PC-9 (cell line): Measurements from ENCODE around the gene CSTF2. TPM values are rescaled to one million over a fixed set of nuclear protein-coding genes. Genes with fewer than 3 reads are reported as not detected.

Experiments
- BruUV-seq: library from RNA; stranded (reverse); fragments of 400-500 nt; replicated peaks from 2 replicates; lab custom pipeline; 2021; lab: Mats Ljungman, UMichigan
- CTCF ChIA-PET: fragments of 300-600 bp; sonication (Branson Sonifier 250); formaldehyde crosslinking; loops from one replicate; lab custom pipeline; 2022; ENCODE audit warnings: antibody characterized with exemption; lab: Charles Lee
- POLR2A ChIA-PET: fragments of 300-600 bp; sonication (Branson Sonifier 250); formaldehyde crosslinking; loops from one replicate; lab custom pipeline; 2022; ENCODE audit warnings: antibody characterized with exemption; ENCODE audit not compliant: unreplicated experiment; lab: Charles Lee
- DNase-seq, 2 experiments: peaks; one replicate each; pipeline versions ENCODE4 v3.0.0 to v3.0.0-alpha.2; 2015 to 2022; ENCODE audit warnings: mixed read lengths in 1 of 2
- H2AFZ ChIP-seq: fragments of 200-600 bp; sonication (generic); 2 replicates; pipeline ENCODE4 v1.8.1; 2017; ENCODE audit warnings: antibody characterized with exemption
- H3F3A ChIP-seq: fragments of 200-600 bp; sonication (generic); 2 replicates; pipeline ENCODE4 v1.8.1; 2017; ENCODE audit warnings: antibody characterized with exemption, mild to moderate bottlenecking, low read depth; ENCODE audit not compliant: insufficient read depth
- H3K27ac ChIP-seq: fragments of 200-600 bp; sonication (generic); 2 replicates; pipeline ENCODE4 v1.6.1; 2016; ENCODE audit warnings: mixed run types
- H3K27me3 ChIP-seq: fragments of 200-600 bp; sonication (generic); 2 replicates; pipeline ENCODE4 v1.6.1; 2016; ENCODE audit warnings: low read depth, mixed run types; ENCODE audit not compliant: insufficient read depth
- H3K36me3 ChIP-seq: fragments of 200-600 bp; sonication (generic); 2 replicates; pipeline ENCODE4 v1.6.1; 2016; ENCODE audit warnings: low read depth, mixed run types
- H3K4me1 ChIP-seq: fragments of 200-600 bp; sonication (generic); replicated peaks from 2 replicates; pipeline ENCODE4 v1.6.1; 2016; ENCODE audit warnings: mixed run types; ENCODE audit not compliant: insufficient read depth
- H3K4me2 ChIP-seq: fragments of 200-600 bp; sonication (generic); 2 replicates; pipeline ENCODE4 v1.6.1; 2017; ENCODE audit warnings: mixed run types
- H3K4me3 ChIP-seq: fragments of 200-600 bp; sonication (generic); 2 replicates; pipeline ENCODE4 v1.6.1; 2016; ENCODE audit warnings: mixed run types
- H3K79me2 ChIP-seq: fragments of 200-600 bp; sonication (generic); 2 replicates; pipeline ENCODE4 v1.6.1; 2017; ENCODE audit warnings: low read depth, mixed run types
- H3K9me2 ChIP-seq: fragments of 200-600 bp; sonication (generic); 2 replicates; pipeline ENCODE4 v1.8.1; 2017; ENCODE audit warnings: mild to moderate bottlenecking; ENCODE audit not compliant: insufficient read depth
- H3K9me3 ChIP-seq: fragments of 200-600 bp; sonication (generic); 2 replicates; pipeline ENCODE4 v1.8.1; 2016; ENCODE audit warnings: low read depth; ENCODE audit not compliant: insufficient read depth
- H4K20me1 ChIP-seq: fragments of 200-600 bp; sonication (generic); 2 replicates; pipeline ENCODE4 v1.8.1; 2017; ENCODE audit not compliant: insufficient read depth
- CTCF ChIP-seq: fragments of 200-600 bp; sonication (generic); conservative IDR thresholded peaks from 2 replicates; pipeline ENCODE4 v1.6.1; 2017; ENCODE audit warnings: mixed run types, antibody characterized with exemption, mild to moderate bottlenecking, moderate library complexity
- EZH2 ChIP-seq: fragments of 200-600 bp; sonication (generic); IDR thresholded peaks from 2 replicates; pipeline ENCODE4 v1.8.0; 2017; ENCODE audit warnings: antibody characterized with exemption, low read depth
- intact Hi-C: fragments of 100-400 bp; cut with micrococcal nuclease; formaldehyde crosslinking; loops from one replicate; pipeline ENCODE4 v1.10.0; 2022; ENCODE audit not compliant: unreplicated experiment
- total RNA-seq: library from RNA; stranded (reverse); gene quantifications from 2 replicates; pipeline ENCODE4 v1.2.3, GENCODE V29; 2021

Gene CSTF2
- total RNA-seq, 1 experiment from 2014 or later: 24.1 TPM

GRCh38 chrX:100829730-100830129, 9.5 kb downstream of the CSTF2 start:
- no peak for DNase-seq
- H3K27ac ChIP-seq: no peak overlapping the region
- H3K9me3 ChIP-seq: no peaks in the 10 kb centered on the region
- H3K27me3 ChIP-seq: no peaks in the 10 kb centered on the region
- H3K4me2 ChIP-seq: no peak overlapping the region
- H4K20me1 ChIP-seq: no peaks in the 10 kb centered on the region
- no peak overlapping the region for H3K4me3 ChIP-seq
- BruUV-seq: no TSS peak
- H3K36me3 ChIP-seq: 0 out of 2 replicates have a peak, but pooled peaks cover 6% of the 10 kb centered on the region
- TF ChIP-seq CTCF: no peak
- TF ChIP-seq EZH2: no peak
- no peaks in the 10 kb centered on the region for H3K79me2 ChIP-seq
- no peaks in the 10 kb centered on the region for H3K4me1 ChIP-seq
- no peak overlapping the region for H2AFZ ChIP-seq
- intact Hi-C loops: no loop called here
- ChIA-PET POLR2A (no interaction called here), CTCF (no interaction called here)
- no peaks in the 10 kb centered on the region for H3K9me2 ChIP-seq
- H3F3A ChIP-seq: no peaks in the 10 kb centered on the region

- CTCF ChIA-PET: no interaction called here
- Histone ChIP-seq H2AFZ (no peak overlapping the region), H3K27ac (no peak overlapping the region), H3K9me2 (no peaks in the 10 kb centered on the region), H3K9me3 (no peaks in the 10 kb centered on the region), H3K36me3 (0 out of 2 replicates have a peak, but pooled peaks cover 6% of the 10 kb centered on the region), H3F3A (no peaks in the 10 kb centered on the region), H3K27me3 (no peaks in the 10 kb centered on the region), H3K4me1 (no peaks in the 10 kb centered on the region), H4K20me1 (no peaks in the 10 kb centered on the region), H3K4me3 (no peak overlapping the region), H3K79me2 (no peaks in the 10 kb centered on the region), H3K4me2 (no peak overlapping the region)
- intact Hi-C loops: no loop called here
- BruUV-seq: no TSS peak
- POLR2A ChIA-PET: no interaction called here
- DNase-seq: no peak
- TF ChIP-seq EZH2: no peak
- no peak for TF ChIP-seq CTCF
These were observed 10.0 kb downstream of the CSTF2 start for GRCh38 chrX:100830143-100830542.

GRCh38 chrX:100830547-100830946, 10.4 kb downstream of the CSTF2 start:
- Histone ChIP-seq H3K36me3 (0 out of 2 replicates have a peak, but pooled peaks cover 6% of the 10 kb centered on the region), H3K27ac (no peak overlapping the region), H4K20me1 (no peaks in the 10 kb centered on the region), H3K79me2 (no peaks in the 10 kb centered on the region), H3K27me3 (no peaks in the 10 kb centered on the region), H3K9me3 (no peaks in the 10 kb centered on the region), H3K9me2 (no peaks in the 10 kb centered on the region), H3K4me1 (no peaks in the 10 kb centered on the region), H2AFZ (no peak overlapping the region), H3K4me2 (no peak overlapping the region), H3F3A (no peaks in the 10 kb centered on the region), H3K4me3 (no peak overlapping the region)
- DNase-seq: no peak
- POLR2A ChIA-PET: no interaction called here
- BruUV-seq: no TSS peak
- CTCF ChIA-PET: no interaction called here
- intact Hi-C loops: no loop called here
- TF ChIP-seq CTCF: no peak
